B cell (primary cell): Measurements from ENCODE around the gene LSM4. TPM values are rescaled to one million over a fixed set of nuclear protein-coding genes. Genes with fewer than 3 reads are reported as not detected.

Source experiments
- ATAC-seq: fragments of 200-7000 bp; cut with Tn5 transposase; one replicate; pipeline ENCODE4 v1.10.0; 2021; ENCODE audit warnings: low read depth, mild to moderate bottlenecking, moderate number of reproducible peaks, moderate library complexity
- CTCF ChIA-PET: fragments of 350-600 bp; sonication (Branson Sonifier 250); formaldehyde crosslinking; loops from one replicate; lab custom pipeline; 2021; ENCODE audit warnings: antibody characterized with exemption, inconsistent platforms; lab: Charles Lee
- POLR2A ChIA-PET: fragments of 350-600 bp; sonication (Branson Sonifier 250); formaldehyde crosslinking; loops from one replicate; lab custom pipeline; 2021; ENCODE audit warnings: antibody characterized with exemption; lab: Charles Lee
- DNase-seq: peaks from one replicate; pipeline ENCODE4 v3.0.0; 2013
- H2AFZ ChIP-seq: 2 replicates; pipeline ENCODE4 v1.6.1; 2012; ENCODE audit warnings: mild to moderate bottlenecking, low read depth, low read length; ENCODE audit not compliant: insufficient read depth, poor library complexity, severe bottlenecking
- H3K27ac ChIP-seq, 2 donors: 1 replicate in 1 of 2; 2 replicates in 1 of 2; pipeline ENCODE4 v1.5.1; 2012 to 2013; ENCODE audit warnings: low read length in 2 of 2, mild to moderate bottlenecking in 2 of 2, moderate library complexity in 1 of 2
- H3K27me3 ChIP-seq, 4 experiments: fragments of 200-600 bp in 1 of 4; sonication (generic) in 1 of 4; replicated peaks in 1 of 4; 1 replicate in 2 of 4; 2 replicates in 2 of 4; pipeline versions ENCODE4 v1.6.1 to v1.7.0; 2013 to 2016; ENCODE audit warnings: low read length in 3 of 4, mild to moderate bottlenecking in 2 of 4, mixed read lengths in 1 of 4, moderate library complexity in 1 of 4; ENCODE audit not compliant: insufficient read depth in 4 of 4, control insufficient read depth in 3 of 4; ENCODE audit errors: control extremely low read depth in 1 of 4
- H3K36me3 ChIP-seq, 2 experiments: replicated peaks in 1 of 2; 1 replicate in 1 of 2; 2 replicates in 1 of 2; pipeline versions ENCODE4 v1.6.1 to v1.7.1; 2013; ENCODE audit warnings: low read length in 1 of 2; ENCODE audit not compliant: insufficient read depth in 2 of 2, control insufficient read depth in 1 of 2; ENCODE audit errors: control extremely low read depth in 1 of 2, extremely low read depth in 1 of 2
- H3K4me1 ChIP-seq, 2 donors: fragments of 200-600 bp in 1 of 2; sonication (generic) in 1 of 2; 1 replicate in 1 of 2; 2 replicates in 1 of 2; pipeline versions ENCODE4 v1.5.1 to v1.6.1; 2013 to 2017; ENCODE audit warnings: low read length in 2 of 2; ENCODE audit not compliant: control insufficient read depth in 2 of 2, insufficient read depth in 2 of 2
- H3K4me2 ChIP-seq: replicated peaks from 2 replicates; pipeline ENCODE3; 2012; ENCODE audit warnings: mild to moderate bottlenecking, low read depth, low read length; ENCODE audit not compliant: poor library complexity, severe bottlenecking
- H3K4me3 ChIP-seq, 5 experiments: fragments of 200-600 bp in 1 of 5; sonication (generic) in 1 of 5; 1 replicate in 3 of 5; 2 replicates in 2 of 5; pipeline versions ENCODE4 v1.5.1 to v1.7.0; 2011 to 2016; ENCODE audit warnings: low read length in 4 of 5, mild to moderate bottlenecking in 4 of 5, low read depth in 2 of 5, control low read depth in 1 of 5, moderate library complexity in 1 of 5; ENCODE audit not compliant: insufficient read depth in 1 of 5; ENCODE audit errors: control extremely low read depth in 1 of 5, extremely low read depth in 1 of 5
- H3K79me2 ChIP-seq: fragments of 200-600 bp; sonication (generic); one replicate; pipeline ENCODE4 v1.6.0; 2016; ENCODE audit warnings: low read length; ENCODE audit not compliant: control insufficient read depth, insufficient read depth
- H3K9ac ChIP-seq: fragments of 200-600 bp; sonication (generic); 2 replicates; pipeline ENCODE4 v1.6.1; 2017; ENCODE audit warnings: mild to moderate bottlenecking, low read length, moderate library complexity
- H3K9me3 ChIP-seq, 3 donors: one replicate each; pipeline versions ENCODE4 v1.6.1 to v1.7.1; 2013; ENCODE audit warnings: low read length in 2 of 3; ENCODE audit not compliant: control insufficient read depth in 2 of 3, insufficient read depth in 1 of 3; ENCODE audit errors: control extremely low read depth in 1 of 3
- H4K20me1 ChIP-seq: 2 replicates; pipeline ENCODE4 v1.6.0; 2012; ENCODE audit warnings: mild to moderate bottlenecking, low read length; ENCODE audit not compliant: insufficient read depth, control insufficient read depth, poor library complexity, severe bottlenecking
- H3K27ac Mint-ChIP-seq: one replicate; pipeline ENCODE4 v1.8.0; 2021; ENCODE audit warnings: mixed read lengths
- H3K27me3 Mint-ChIP-seq: one replicate; pipeline ENCODE4 v1.8.0; 2021; ENCODE audit warnings: mixed read lengths
- H3K4me1 Mint-ChIP-seq: one replicate; pipeline ENCODE4 v1.8.0; 2021; ENCODE audit warnings: mixed read lengths
- H3K4me3 Mint-ChIP-seq: one replicate; pipeline ENCODE4 v1.8.0; 2021; ENCODE audit warnings: mixed read lengths
- H3K9me3 Mint-ChIP-seq: one replicate; pipeline ENCODE4 v1.8.0; 2022; ENCODE audit warnings: mixed read lengths; ENCODE audit not compliant: insufficient read depth
- CTCF ChIP-seq: fragments of 200-600 bp; IDR thresholded peaks from one replicate; pipeline ENCODE4 v1.8.0; 2022; ENCODE audit warnings: antibody characterized with exemption, mild to moderate bottlenecking
- EZH2 ChIP-seq: IDR thresholded peaks from 2 replicates; pipeline ENCODE4 v1.6.1; 2012; ENCODE audit warnings: borderline replicate concordance, low read depth, mild to moderate bottlenecking, moderate library complexity, low read length; ENCODE audit not compliant: insufficient read depth, poor library complexity, severe bottlenecking
- WGBS: methylation state at CpG from one replicate; pipeline ENCODE4 v1.1.5; 2013; ENCODE audit warnings: missing lambda C conversion rate; ENCODE audit not compliant: insufficient coverage; 5-methylcytosine and 5-hydroxymethylcytosine counted together
- intact Hi-C: fragments of 100-400 bp; cut with micrococcal nuclease; formaldehyde crosslinking; loops from one replicate; pipeline ENCODE4 v1.10.0; 2022
- polyA plus RNA-seq: library from polyadenylated mRNA; depleted of rRNA; stranded (reverse); fragments of >200 nt; gene quantifications from 2 replicates; pipeline ENCODE4 v1.2.3, GENCODE V29; 2012
- total RNA-seq, 2 donors: library from RNA; stranded (reverse); fragments of 120-200 nt in 1 of 2; gene quantifications; 1 replicate in 1 of 2; 2 replicates in 1 of 2; pipeline versions ENCODE4 v1.2.3 to v1.2.4, GENCODE V29; 2013 to 2022

The LSM4 gene
- total and polyA plus RNA-seq, 2 donors (not counting 1 experiment from before 2014, with no cell fraction given): 66.3 to 86.1 TPM

- TF ChIP-seq EZH2 (no peak), CTCF (peak; percentile 76)
- peaks cover 63% of the 10 kb centered on the region for H3K79me2 ChIP-seq
- Mint-ChIP-seq H3K4me1 (peaks cover 49% of the 10 kb centered on the region), H3K27ac (peak overlapping the region; percentile 97), H3K27me3 (no peaks in the 10 kb centered on the region), H3K9me3 (no peaks in the 10 kb centered on the region), H3K4me3 (peak overlapping the region; percentile 97)
- peaks cover 0 to 37% of the 10 kb centered on the region in 2 experiments for H3K36me3 ChIP-seq
- peak; percentile 42 for ATAC-seq
- peak overlapping the region; percentile 100 for H3K9ac ChIP-seq
- no peaks in the 10 kb centered on the region for H3K27me3 ChIP-seq
- ChIA-PET POLR2A (interaction anchor here (0.5 to 7.2 kb wide), 27 partner anchors 10 to 922 kb away, joined by 3 to 318 read pairs (median 7); partner anchors contain the start of genes ARRDC2, LSM4, MAST3 and MPV17L2), CTCF (interaction anchor here (0.5 to 6.8 kb wide), 47 partner anchors 10 to 349 kb away, joined by 3 to 259 read pairs (median 5); partner anchors contain the start of genes IFI30, LRRC25, LSM4 and MPV17L2)
- H3K27ac ChIP-seq: peak overlapping the region; percentile 99 to 100
- no peaks in the 10 kb centered on the region for H3K9me3 ChIP-seq
- H3K4me1 ChIP-seq: peaks cover 24 to 45% of the 10 kb centered on the region in 2 donors
- peaks cover 64% of the 10 kb centered on the region for H4K20me1 ChIP-seq
- peak overlapping the region; percentile 89 for H3K4me2 ChIP-seq
- H2AFZ ChIP-seq: no peak overlapping the region
- H3K4me3 ChIP-seq: peak overlapping the region; percentile 90 to 98 (median 95)
- peak; percentile 94 for DNase-seq
- 3% methylated on average over 28 of the region's 55 CpGs for WGBS
- intact Hi-C loops: loop anchor here (1.0 to 2.0 kb wide), 7 partner anchors 15 to 131 kb away; partner anchors contain the start of genes LSM4 and RAB3A
Observed at GRCh38 chr19:18279516-18280246, 43.2 kb downstream of the LSM4 start.

GRCh38 chr19:18279266-18279515 lies 43.7 kb downstream of the LSM4 start:
- peaks cover 21 to 47% of the 10 kb centered on the region in 2 donors for H3K4me1 ChIP-seq
- 9% methylated on average over 5 of the region's 5 CpGs for WGBS
- no peak for DNase-seq
- H3K27me3 Mint-ChIP-seq: no peaks in the 10 kb centered on the region
- H3K4me2 ChIP-seq: peak overlapping the region; percentile 89
- TF ChIP-seq CTCF: no peak
- no peak for TF ChIP-seq EZH2
- H3K27me3 ChIP-seq: no peaks in the 10 kb centered on the region
- ATAC-seq: no peak
- peaks cover 69% of the 10 kb centered on the region for H4K20me1 ChIP-seq
- H3K4me3 ChIP-seq: peak overlapping the region; percentile 58 to 98 (median 94)
- ChIA-PET CTCF (interaction anchor here (0.7 to 6.8 kb wide), 41 partner anchors 9 to 349 kb away, joined by 3 to 259 read pairs (median 5); partner anchors contain the start of genes IFI30, LRRC25, LSM4 and MPV17L2), POLR2A (interaction anchor here (0.5 to 7.2 kb wide), 23 partner anchors 9 to 922 kb away, joined by 3 to 318 read pairs (median 9); partner anchors contain the start of genes LSM4, MAST3, MPV17L2 and RAB3A)
- H3K9me3 ChIP-seq: no peaks in the 10 kb centered on the region
- H3K27ac ChIP-seq: peak overlapping the region; percentile 99 to 100
- H3K4me3 Mint-ChIP-seq: peak overlapping the region; percentile 97
- H2AFZ ChIP-seq: no peak overlapping the region
- peak overlapping the region; percentile 97 for H3K27ac Mint-ChIP-seq
- peaks cover 50% of the 10 kb centered on the region for H3K4me1 Mint-ChIP-seq
- peaks cover 0 to 41% of the 10 kb centered on the region in 2 experiments for H3K36me3 ChIP-seq
- H3K9me3 Mint-ChIP-seq: no peaks in the 10 kb centered on the region
- intact Hi-C loops: loop anchor here (1.0 to 2.0 kb wide), 5 partner anchors 26 to 132 kb away; partner anchors contain the start of gene LSM4
- H3K9ac ChIP-seq: peak overlapping the region; percentile 100
- peaks cover 68% of the 10 kb centered on the region for H3K79me2 ChIP-seq
